Adrenal gland (tissue), 12 donors: ENCODE data around the gene ZNF133. TPM values are rescaled to one million over a fixed set of nuclear protein-coding genes. Genes with fewer than 3 reads are reported as not detected.

Experiments
- DNase-seq, 7 donors: peaks; one replicate each; pipeline ENCODE4 v3.0.0-alpha.2; 2019 to 2020
- H3K27ac ChIP-seq, 5 donors: fragments of 200-600 bp; sonication (generic) in 4 of 5; 1 replicate in 3 of 5; 2 replicates in 2 of 5; pipeline versions ENCODE4 v1.5.1 to v1.8.0; 2016 to 2020; ENCODE audit warnings: mild to moderate bottlenecking in 1 of 5
- H3K27me3 ChIP-seq: fragments of 200-600 bp; 2 replicates; pipeline ENCODE4 v1.8.0; 2021
- H3K36me3 ChIP-seq, 2 donors: fragments of 200-600 bp; replicated peaks in 1 of 2; 1 replicate in 1 of 2; 2 replicates in 1 of 2; pipeline versions ENCODE4 v1.5.1 to v1.8.0; 2018 to 2022
- H3K4me1 ChIP-seq, 2 donors: fragments of 200-600 bp; replicated peaks in 1 of 2; 1 replicate in 1 of 2; 2 replicates in 1 of 2; pipeline versions ENCODE4 v1.5.1 to v1.8.0; 2018 to 2021
- H3K4me3 ChIP-seq, 4 donors: fragments of 200-600 bp; sonication (generic) in 3 of 4; one replicate each; pipeline ENCODE4 v1.5.1; 2016 to 2018
- H3K9me3 ChIP-seq, 3 donors: fragments of 200-600 bp; sonication (generic) in 1 of 3; replicated peaks in 1 of 3; 1 replicate in 2 of 3; 2 replicates in 1 of 3; pipeline versions ENCODE4 v1.5.1 to v1.8.0; 2016 to 2021
- POLR2A ChIP-seq, 2 donors: fragments of 450-650 bp; IDR thresholded peaks; one replicate each; pipeline ENCODE4 v1.6.1; 2017; ENCODE audit warnings: antibody characterized with exemption in 2 of 2, mild to moderate bottlenecking in 2 of 2, moderate library complexity in 1 of 2
- WGBS, 4 donors: extraction: QIAGEN DNeasy Blood & Tissue Kit in 2 of 4; methylation state at CpG; one replicate each; pipeline versions ENCODE4 v1.1.5 to v1.1.7; 2013 to 2017; 5-methylcytosine and 5-hydroxymethylcytosine counted together
- intact Hi-C, 2 donors: fragments of 100-400 bp; cut with DNase I; formaldehyde crosslinking; loops; one replicate each; pipeline versions ENCODE4 v1.14.1 to v1.15.0; 2022 to 2023
- polyA plus RNA-seq, 3 donors: library from polyadenylated mRNA; stranded (reverse); fragments of 200-250 nt in 2 of 3; fragments of 350-450 nt in 1 of 3; fragmentation: Illumina TruSeq in 1 of 3; extraction: RNeasy Lipid Tissue Mini Kit (QIAGEN cat#74804) in 1 of 3; gene quantifications; one replicate each; pipeline ENCODE4 v1.2.3, GENCODE V29; 2013 to 2014
- total RNA-seq, 9 donors: library from RNA; depleted of rRNA in 4 of 9; stranded (reverse); fragments of >200 nt in 4 of 9; fragments of 120-200 nt in 1 of 9; fragmentation: NEBNext Ultra II Directional in 1 of 9; extraction: Animal tissue kit (Norgen Biotek cat#: 25700) in 1 of 9; gene quantifications; one replicate each; pipeline versions ENCODE4 v1.1.0 to v1.2.4, GENCODE V29; 2013 to 2023
- TF ChIP-seq, protein P1 (sequence below), 6 experiments: fragments of 450-650 bp in 4 of 6; fragments of 200-600 bp in 2 of 6; sonication (generic) in 1 of 6; IDR thresholded peaks; 1 replicate in 5 of 6; 2 replicates in 1 of 6; pipeline versions ENCODE4 v1.5.1 to v1.8.0; 2016 to 2021; ENCODE audit warnings: antibody characterized with exemption in 6 of 6, mild to moderate bottlenecking in 2 of 6, moderate library complexity in 1 of 6
- donor health status: healthy with polysubstance abuse.
- donor health status: Bipolar disorder and iron deficiency.
- donor health status: DM: yes; HTN: yes; CAD: no.
- donor health status: DM: no; HTN: no; CAD: no.
- donor health status: DM: no; HTN: no; CAD: no.
- donor health status: DM: yes; HTN: yes; CAD: no.

Gene ZNF133
- total and polyA plus RNA-seq, 12 donors, result 7.1 to 54.9 (median 13.4) TPM

DNA sequence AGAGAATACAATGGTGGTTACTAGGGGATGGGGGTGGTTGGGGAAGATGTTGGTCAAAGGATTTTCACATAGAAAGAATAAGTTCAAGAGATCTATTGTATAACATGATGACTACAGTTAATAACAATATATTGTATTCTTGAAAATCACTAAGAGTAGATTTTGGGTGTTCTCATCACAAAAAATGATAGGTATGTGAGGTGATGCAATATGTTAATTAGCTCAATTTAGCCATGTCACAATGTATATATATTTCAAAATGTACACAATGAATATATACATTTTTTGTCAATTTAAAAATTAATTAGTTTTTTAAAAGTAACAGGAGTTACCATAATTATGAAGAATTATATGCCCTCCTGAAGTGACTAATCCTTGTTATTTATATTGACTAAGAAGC lies 22.3 kb downstream of the ZNF133 start:
- TF ChIP-seq POLR2A (IDR thresholded peaks at IDR 0.05), result no peak
- TF ChIP-seq, protein P1, sequence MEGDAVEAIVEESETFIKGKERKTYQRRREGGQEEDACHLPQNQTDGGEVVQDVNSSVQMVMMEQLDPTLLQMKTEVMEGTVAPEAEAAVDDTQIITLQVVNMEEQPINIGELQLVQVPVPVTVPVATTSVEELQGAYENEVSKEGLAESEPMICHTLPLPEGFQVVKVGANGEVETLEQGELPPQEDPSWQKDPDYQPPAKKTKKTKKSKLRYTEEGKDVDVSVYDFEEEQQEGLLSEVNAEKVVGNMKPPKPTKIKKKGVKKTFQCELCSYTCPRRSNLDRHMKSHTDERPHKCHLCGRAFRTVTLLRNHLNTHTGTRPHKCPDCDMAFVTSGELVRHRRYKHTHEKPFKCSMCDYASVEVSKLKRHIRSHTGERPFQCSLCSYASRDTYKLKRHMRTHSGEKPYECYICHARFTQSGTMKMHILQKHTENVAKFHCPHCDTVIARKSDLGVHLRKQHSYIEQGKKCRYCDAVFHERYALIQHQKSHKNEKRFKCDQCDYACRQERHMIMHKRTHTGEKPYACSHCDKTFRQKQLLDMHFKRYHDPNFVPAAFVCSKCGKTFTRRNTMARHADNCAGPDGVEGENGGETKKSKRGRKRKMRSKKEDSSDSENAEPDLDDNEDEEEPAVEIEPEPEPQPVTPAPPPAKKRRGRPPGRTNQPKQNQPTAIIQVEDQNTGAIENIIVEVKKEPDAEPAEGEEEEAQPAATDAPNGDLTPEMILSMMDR (IDR thresholded peaks at IDR 0.05), result no peak
- peaks cover 0 to 8% of the 10 kb centered on the region in 2 donors for H3K4me1 ChIP-seq
- no peak overlapping the region for H3K4me3 ChIP-seq
- H3K27ac ChIP-seq, result no peak overlapping the region
- H3K36me3 ChIP-seq, result peaks cover 0 to 25% of the 10 kb centered on the region in 2 donors
- H3K9me3 ChIP-seq, result no peaks in the 10 kb centered on the region
- intact Hi-C loops, result no loop called here
- no peaks in the 10 kb centered on the region for H3K27me3 ChIP-seq
- no peak for DNase-seq

DNA sequence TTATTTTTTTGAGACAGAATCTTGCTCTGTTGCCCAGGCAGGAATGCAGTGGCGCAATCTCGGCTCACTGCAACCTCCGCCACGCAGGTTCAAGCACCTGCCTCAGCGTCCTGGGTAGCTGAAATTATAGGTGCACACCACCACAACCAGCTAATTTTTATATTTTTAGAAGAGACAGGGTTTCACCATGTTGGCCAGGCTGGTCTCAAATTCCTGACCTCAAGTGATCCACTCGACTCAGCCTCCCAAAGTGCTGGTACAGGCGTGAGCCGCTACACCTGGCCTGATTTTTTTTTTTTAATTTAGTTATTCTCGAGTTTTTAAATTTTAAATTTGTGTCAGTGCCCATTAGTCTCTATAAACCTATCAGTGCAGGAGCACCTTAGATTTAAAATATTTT lies 24.4 kb downstream of the ZNF133 start:
- no peaks in the 10 kb centered on the region for H3K27me3 ChIP-seq
- no peak overlapping the region for H3K4me3 ChIP-seq
- H3K27ac ChIP-seq, result no peak overlapping the region
- 95 to 97% (median 96%) methylated on average over 9 of the region's 9 CpGs for WGBS, 4 donors
- intact Hi-C loops, result no loop called here
- H3K9me3 ChIP-seq, result no peaks in the 10 kb centered on the region
- no peak for DNase-seq
- peaks cover 0 to 32% of the 10 kb centered on the region in 2 donors for H3K36me3 ChIP-seq
- peaks cover 0 to 8% of the 10 kb centered on the region in 2 donors for H3K4me1 ChIP-seq
- TF ChIP-seq POLR2A (IDR thresholded peaks at IDR 0.05), result no peak
- TF ChIP-seq, protein P1 (IDR thresholded peaks at IDR 0.05), result no peak

DNA sequence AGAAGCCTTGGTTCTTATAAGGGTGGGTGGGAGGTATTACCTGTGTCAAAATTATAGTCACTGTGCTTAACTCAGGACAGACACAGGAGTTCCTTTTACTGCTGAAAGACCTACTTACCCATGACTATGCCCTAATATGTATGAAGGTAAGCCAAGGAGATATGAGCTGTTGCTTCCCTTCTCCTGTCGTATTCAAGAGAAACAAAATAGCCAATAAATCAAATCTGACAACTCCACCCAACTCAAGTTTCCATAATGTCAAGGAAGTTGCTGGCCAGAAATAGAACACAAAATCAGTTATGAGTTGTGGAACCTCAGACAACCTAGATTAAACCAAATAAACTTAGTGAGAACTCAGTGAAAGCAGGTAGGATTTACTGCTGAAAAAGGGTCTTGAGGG lies 25.1 kb downstream of the ZNF133 start:
- Histone ChIP-seq H3K4me3 (no peak overlapping the region), H3K9me3 (no peaks in the 10 kb centered on the region), H3K27ac (no peak overlapping the region), H3K27me3 (no peaks in the 10 kb centered on the region), H3K36me3 (peaks cover 0 to 32% of the 10 kb centered on the region in 2 donors), H3K4me1 (peaks cover 0 to 8% of the 10 kb centered on the region in 2 donors)
- TF ChIP-seq POLR2A (IDR thresholded peaks at IDR 0.05), result no peak
- TF ChIP-seq, protein P1 (IDR thresholded peaks at IDR 0.05), result no peak
- no peak for DNase-seq
- WGBS, 4 donors, result 17 to 40% (median 31%) methylated on average over 1 of the region's 1 CpG
- intact Hi-C loops, result no loop called here

DNA sequence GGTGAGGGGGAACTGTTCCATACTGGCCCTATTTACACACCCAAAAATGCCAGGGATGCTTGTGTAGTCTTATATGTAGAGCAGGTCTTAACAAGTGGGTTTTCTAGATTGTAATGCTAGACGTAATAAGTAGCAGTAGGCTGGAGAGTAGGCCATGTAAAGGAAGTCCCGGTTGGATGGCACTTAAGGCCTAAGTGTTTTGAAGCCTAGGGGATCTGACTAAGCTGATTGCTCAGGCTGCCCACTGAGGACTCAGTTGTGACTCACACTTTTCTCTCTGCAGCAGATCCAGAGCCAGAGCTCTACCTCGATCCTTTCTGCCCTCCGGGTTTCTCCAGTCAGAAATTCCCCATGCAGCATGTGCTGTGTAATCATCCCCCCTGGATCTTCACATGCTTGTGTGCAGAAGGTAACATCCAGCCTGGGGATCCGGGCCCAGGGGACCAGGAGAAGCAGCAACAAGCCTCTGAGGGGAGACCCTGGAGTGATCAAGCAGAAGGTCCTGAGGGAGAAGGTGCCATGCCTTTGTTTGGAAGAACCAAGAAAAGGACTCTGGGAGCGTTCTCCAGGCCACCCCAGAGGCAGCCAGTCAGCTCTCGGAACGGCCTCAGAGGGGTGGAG lies 26.6 kb downstream of the ZNF133 start:
- no peak for TF ChIP-seq POLR2A (IDR thresholded peaks at IDR 0.05)
- TF ChIP-seq, protein P1 (IDR thresholded peaks at IDR 0.05), result no peak
- H3K36me3 ChIP-seq, result peaks cover 0 to 32% of the 10 kb centered on the region in 2 donors
- H3K9me3 ChIP-seq, result no peaks in the 10 kb centered on the region
- no peak overlapping the region for H3K4me3 ChIP-seq
- 85 to 94% (median 92%) methylated on average over 8 of the region's 8 CpGs for WGBS, 4 donors
- no peak overlapping the region for H3K27ac ChIP-seq
- no peak for DNase-seq
- intact Hi-C loops, result no loop called here
- H3K27me3 ChIP-seq, result no peaks in the 10 kb centered on the region
- peaks cover 0 to 8% of the 10 kb centered on the region in 2 donors for H3K4me1 ChIP-seq
